ENCODE results near the gene ARHGEF10L.
"Not testable (repeated sequence)": the region's sequence is repeated elsewhere in the genome, so short reads cannot be mapped to it uniquely, and the experiment has no call there.

The ARHGEF10L gene

DNA sequence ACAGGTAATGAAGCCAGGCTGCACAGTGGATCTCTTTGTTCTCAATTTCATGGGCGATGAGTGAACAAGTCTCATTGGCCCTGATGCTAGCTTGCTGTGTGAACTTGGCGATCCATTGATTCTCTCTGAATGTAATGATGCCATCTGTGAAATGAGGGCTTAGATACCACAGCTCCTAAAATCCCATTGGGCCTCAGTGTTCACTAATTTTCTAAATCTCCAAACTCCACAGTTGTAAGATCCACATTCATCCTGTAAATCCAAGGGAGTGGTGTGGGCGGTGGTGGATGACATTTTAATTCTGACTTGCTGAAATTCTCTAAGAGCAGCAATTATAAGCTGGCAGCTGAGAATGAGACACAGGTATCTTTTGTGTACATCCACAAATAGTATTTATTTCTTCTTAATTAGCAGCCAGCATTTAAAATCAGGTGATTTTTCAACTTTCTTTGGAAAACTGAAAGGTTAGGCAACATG is 206.0 kb downstream of the ARHGEF10L start:
- Histone ChIP-seq H3K4me1 (ENCODE audit: control insufficient read depth, insufficient read depth, low read length) (no peaks in the 10 kb centered on the region), H3K9ac (ENCODE audit: low read length) (no peak overlapping the region), H3K9me3 (ENCODE audit: control insufficient read depth, low read length) (no peaks in the 10 kb centered on the region), H3K4me3 (ENCODE audit: low read length) (no peak overlapping the region), H3K27me3 (ENCODE audit: control insufficient read depth, insufficient read depth, low read length) (peaks cover 6% of the 10 kb centered on the region), H3K36me3 (ENCODE audit: control insufficient read depth, insufficient read depth, low read length) (no peaks in the 10 kb centered on the region)

DNA sequence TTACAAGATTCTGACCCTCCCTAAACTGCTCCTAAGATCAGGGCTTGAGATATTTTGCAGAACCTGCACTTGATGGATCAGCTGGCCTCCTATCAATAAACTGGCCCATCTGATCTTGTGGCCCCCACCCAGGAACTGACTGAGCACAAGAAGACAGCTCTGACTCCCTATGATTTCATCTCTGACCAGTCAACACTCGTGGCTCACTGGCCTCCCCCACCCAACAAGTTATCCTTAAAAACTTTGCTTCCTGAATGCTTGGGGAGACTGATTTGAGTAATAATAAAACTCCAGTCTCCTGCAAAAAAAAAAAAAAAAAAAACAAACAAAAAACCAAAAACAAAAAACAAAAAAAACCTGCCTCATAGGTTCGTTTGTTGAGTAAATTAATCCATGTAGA is 206.8 kb downstream of the ARHGEF10L start:
- not testable (repeated sequence) for H3K9ac ChIP-seq (ENCODE audit: low read length); H3K27me3 ChIP-seq (ENCODE audit: control insufficient read depth, insufficient read depth, low read length); H3K4me3 ChIP-seq (ENCODE audit: low read length); H3K9me3 ChIP-seq (ENCODE audit: control insufficient read depth, low read length); H3K4me1 ChIP-seq (ENCODE audit: control insufficient read depth, insufficient read depth, low read length); H3K36me3 ChIP-seq (ENCODE audit: control insufficient read depth, insufficient read depth, low read length)

DNA sequence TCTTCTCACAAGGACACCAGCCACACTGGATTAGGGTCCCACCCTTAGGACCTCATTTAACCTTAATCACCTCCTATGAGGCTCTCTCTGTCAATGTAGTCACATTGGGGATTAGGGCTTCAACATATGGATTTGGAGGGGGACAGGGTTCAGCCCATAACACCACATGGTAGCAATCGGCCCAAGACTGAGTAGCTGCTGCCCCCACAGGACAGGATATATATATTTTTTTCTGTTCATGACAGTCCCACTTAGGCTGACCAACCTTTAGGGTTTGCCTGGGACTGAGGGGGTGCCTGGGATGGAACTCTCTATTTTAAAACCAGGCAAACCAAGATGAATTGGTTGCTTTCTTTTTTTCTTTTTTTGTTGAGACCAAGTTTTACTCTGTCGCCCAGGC is 207.4 kb downstream of the ARHGEF10L start:
- no peaks in the 10 kb centered on the region for H3K27me3 ChIP-seq (ENCODE audit: control insufficient read depth, insufficient read depth, low read length)
- H3K36me3 ChIP-seq (ENCODE audit: control insufficient read depth, insufficient read depth, low read length), result no peaks in the 10 kb centered on the region
- H3K4me3 ChIP-seq (ENCODE audit: low read length), result no peak overlapping the region
- no peaks in the 10 kb centered on the region for H3K4me1 ChIP-seq (ENCODE audit: control insufficient read depth, insufficient read depth, low read length)
- no peaks in the 10 kb centered on the region for H3K9me3 ChIP-seq (ENCODE audit: control insufficient read depth, low read length)
- H3K9ac ChIP-seq (ENCODE audit: low read length), result no peak overlapping the region
